Activated effector memory CD4-positive, alpha-beta T cell treated with Interleukin-2 at 50 U/mL for 16 hours (primary cell): ENCODE data around the gene DUXA.
"Not testable (repeated sequence)": the region's sequence is repeated elsewhere in the genome, so short reads cannot be mapped to it uniquely, and the experiment has no call there.

Source experiments
- DNase-seq: peaks from one replicate; pipeline ENCODE4 v3.0.0-alpha.2; 2020

Gene DUXA

GRCh38 chr19:57167385-57167784, at the start of gene DUXA:
TSS of gene DUXA (minus strand) at chr19:57167485. CDS start at chr19:57167443, 42 bp downstream.
- no peak for DNase-seq

GRCh38 chr19:57212109-57212508, 44.8 kb upstream of the DUXA start:
- DNase-seq: no peak

DNA sequence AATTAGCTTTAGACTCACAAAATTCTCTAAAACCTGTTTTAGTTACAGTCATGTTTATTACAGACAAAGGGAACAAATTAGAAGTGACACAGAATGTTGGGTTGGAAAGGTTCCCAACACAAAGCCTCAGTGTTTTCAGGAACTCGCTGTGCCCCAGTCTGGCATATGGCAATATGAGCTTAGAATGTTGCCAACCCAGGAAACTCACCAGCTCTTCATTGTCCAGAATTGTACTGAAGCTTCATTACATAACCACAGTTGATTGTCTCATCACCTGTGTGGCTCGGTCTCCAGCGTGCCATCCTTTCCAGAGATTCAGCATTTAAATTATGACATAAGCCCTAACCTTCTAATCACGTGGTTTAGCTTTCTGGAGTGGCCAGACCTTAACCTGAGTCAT, 43.1 kb upstream of the DUXA start:
- DNase-seq: no peak

GRCh38 chr19:57202160-57202559, 34.9 kb upstream of the DUXA start:
- DNase-seq: no peak

DNA sequence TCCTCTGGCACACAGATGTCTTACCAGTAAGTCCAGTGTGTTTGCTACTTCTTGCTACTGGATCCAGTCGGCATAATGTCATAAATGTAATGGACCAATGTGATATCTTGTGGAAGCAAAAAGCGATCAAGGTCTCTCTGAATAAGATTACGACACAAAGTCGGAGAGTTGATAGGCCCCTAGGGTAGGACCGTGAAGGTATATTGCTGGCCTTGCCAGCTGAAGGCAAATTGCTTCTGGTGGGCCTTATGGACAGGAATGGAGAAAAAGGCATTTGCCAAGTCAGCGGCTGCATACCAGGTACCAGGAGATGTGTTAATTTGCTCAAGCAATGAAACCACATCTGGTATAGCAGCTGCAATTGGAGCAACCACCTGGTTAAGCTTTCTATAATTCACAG, 30.6 kb upstream of the DUXA start:
- DNase-seq: not testable (repeated sequence)

DNA sequence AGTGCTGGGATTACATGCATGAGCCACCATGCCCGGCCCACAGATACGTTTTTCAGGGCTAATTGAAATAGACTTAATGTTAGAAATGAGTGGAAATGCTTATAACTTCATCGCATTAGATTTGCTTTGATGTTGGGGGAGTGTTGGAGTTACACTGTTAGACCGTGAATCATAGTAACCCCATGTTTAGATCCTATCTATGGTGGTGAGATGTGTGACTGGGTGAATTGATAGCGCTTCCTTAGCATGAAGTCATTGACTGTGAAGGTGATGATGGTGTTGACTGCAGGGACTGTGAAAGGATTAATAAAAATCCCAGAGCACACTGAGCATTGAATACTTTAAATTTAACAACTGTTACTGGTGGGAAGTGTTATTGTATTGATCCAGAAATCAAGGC, 25.7 kb upstream of the DUXA start:
- no peak for DNase-seq

DNA sequence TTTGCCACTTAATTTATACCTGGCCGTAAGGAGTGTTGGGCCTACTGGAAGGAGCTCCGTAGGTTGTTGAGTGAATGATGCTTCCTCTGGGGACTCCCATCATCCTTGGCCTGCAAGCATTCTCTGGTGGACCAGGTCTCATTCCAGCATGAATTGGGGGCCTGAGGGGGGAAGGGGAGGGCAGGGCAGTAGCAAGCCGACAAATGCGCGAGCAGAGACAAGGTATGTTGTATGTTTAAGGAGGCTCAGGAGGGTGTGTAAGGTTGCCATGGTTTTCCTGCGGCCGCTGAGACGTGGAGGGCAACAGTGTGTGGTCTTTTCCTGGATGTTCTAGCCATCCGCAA, 24.8 kb upstream of the DUXA start:
- DNase-seq: no peak

GRCh38 chr19:57191141-57192076, 24.1 kb upstream of the DUXA start, which contains the start of gene ZNF264:
TSS of gene ZNF264 (plus strand) at chr19:57191500. CDS start at chr19:57191914, 414 bp downstream.
- DNase-seq: peak; percentile 86

- no peak for DNase-seq
These were observed 23.0 kb upstream of the DUXA start for GRCh38 chr19:57190301-57190700.

- peak; percentile 16 for DNase-seq
These were observed 4.3 kb upstream of the DUXA start for GRCh38 chr19:57171551-57172081.

DNA sequence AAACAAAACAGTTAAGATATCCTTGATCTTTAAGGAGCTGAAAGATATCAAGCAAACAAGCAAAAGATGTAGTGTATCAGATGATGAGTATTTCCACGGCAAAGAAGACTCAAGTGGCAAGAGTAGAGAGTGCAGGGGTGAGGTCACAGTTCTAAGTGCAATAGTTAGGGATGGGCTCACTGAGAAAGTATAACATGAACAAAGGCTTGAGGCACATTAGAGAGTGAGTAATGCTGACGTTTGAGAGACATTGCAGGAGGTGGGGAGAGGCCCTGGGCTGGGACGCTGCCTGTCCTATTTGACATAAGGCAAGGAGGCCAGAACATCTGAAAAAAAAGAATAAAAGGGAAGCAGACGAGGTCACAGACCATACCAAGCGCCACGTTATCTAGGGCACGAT, 1.4 kb downstream of the DUXA start:
- DNase-seq: no peak

DNA sequence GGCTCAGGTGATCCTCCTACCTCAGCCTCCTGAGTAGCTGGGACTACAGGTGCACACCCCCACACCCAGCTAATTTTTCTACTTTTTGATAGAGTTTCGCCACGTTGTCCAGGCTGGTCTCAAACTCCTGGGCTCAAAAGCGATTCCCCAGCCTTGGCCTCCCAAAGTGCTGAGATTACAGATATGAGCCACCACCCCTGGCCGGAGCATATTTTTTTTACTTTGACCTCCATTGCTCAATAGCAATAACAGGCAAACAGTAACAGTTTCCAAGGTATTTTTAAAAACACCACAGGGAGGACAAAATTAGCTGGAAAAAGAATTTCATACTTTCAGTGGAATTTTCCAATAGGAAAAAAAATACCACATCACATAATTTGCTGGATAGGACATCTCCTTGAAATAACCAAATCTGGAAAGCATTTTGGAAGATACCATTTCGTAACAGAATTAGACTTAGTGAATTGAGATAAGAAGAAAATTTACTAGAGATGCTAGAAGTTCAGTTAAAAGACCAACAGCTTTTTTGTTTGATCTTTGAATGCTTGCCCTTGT, 5.2 kb downstream of the DUXA start:
- no peak for DNase-seq

- no peak for DNase-seq
These were observed 14.4 kb downstream of the DUXA start for GRCh38 chr19:57152921-57153320.

DNA sequence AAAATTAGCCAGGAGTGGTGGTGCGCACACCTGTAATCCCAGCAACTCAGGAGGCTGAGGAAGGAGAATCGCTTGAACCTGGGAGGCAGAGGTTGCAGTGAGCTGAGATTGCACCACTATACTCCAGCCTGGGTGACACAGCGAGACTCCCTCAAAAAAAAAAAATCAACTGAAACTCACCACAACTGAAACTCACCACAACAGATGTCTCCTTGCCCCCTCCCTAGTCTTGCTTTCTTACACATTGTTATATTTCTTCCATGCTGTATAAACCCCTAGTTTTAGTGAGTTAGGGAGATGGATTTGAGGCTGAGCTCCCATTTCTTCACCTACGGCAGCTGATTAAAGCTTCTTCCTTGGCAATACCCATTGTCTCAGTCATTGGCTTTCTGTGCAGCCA, 25.6 kb downstream of the DUXA start:
- DNase-seq: no peak

- no peak for DNase-seq
These were observed 31.5 kb downstream of the DUXA start for GRCh38 chr19:57135797-57136196.

DNA sequence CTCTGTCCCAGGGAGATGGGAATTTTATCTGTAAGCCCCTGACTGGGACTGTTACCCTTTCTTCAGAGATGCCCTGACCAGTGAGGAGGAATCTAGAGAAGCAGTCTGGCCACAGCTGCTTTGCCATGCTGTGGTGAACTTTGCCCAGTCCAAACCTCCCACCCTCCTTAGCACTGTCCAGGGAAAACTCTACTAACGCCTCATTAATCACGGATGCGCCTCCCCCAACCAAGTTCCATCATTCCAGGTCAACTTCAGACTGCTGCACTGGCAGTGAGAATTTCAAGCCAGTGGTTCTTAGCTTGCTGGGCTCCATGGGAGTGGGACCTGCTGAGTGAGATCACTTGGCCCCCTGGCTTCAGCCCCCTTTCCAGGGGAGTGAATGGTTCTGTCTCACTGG, 39.9 kb downstream of the DUXA start:
- not testable (repeated sequence) for DNase-seq

- DNase-seq: no peak
These were observed 43.4 kb downstream of the DUXA start for GRCh38 chr19:57123882-57124281.

GRCh38 chr19:57118848-57119247, 48.4 kb downstream of the DUXA start:
- DNase-seq: no peak

DNA sequence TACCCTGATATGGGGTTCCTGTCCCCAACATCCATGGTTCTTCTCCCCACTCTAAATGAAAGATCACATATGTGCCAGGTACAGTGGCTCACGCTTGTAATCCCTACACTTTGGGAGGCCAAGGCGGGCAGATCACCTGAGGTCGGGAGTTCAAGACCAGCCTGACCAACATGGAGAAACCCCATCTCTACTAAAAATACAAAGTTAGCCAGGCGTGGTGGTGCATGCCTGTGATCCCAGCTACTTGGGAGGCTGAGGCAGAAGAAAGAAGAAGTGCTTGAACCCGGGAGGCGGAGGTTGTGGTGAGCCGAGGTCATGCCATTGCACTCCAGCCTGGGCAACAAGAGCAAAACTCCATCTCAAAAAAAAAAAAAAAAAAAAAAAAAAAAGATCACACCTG, 53.8 kb downstream of the DUXA start:
- not testable (repeated sequence) for DNase-seq

GRCh38 chr19:57111329-57111644, 56.0 kb downstream of the DUXA start:
- no peak for DNase-seq

GRCh38 chr19:57110592-57111328, 56.5 kb downstream of the DUXA start:
- no peak for DNase-seq

GRCh38 chr19:57106722-57107235, 60.5 kb downstream of the DUXA start:
- DNase-seq: no peak

GRCh38 chr19:57105976-57106721, 61.1 kb downstream of the DUXA start:
- no peak for DNase-seq
